Neural cell (in vitro differentiated cells): ENCODE results near the gene SLC25A21.

ENCODE experiments used
- MXI1 ChIP-seq: fragments of 450-650 bp; conservative IDR thresholded peaks from 2 replicates; pipeline ENCODE4 v1.6.1; 2014; ENCODE audit warnings: antibody characterized with exemption, mild to moderate bottlenecking; ENCODE audit not compliant: poor library complexity, severe bottlenecking
- POLR2AphosphoS5 ChIP-seq: IDR thresholded peaks from 2 replicates; pipeline ENCODE4 v1.6.1; 2012

DNA sequence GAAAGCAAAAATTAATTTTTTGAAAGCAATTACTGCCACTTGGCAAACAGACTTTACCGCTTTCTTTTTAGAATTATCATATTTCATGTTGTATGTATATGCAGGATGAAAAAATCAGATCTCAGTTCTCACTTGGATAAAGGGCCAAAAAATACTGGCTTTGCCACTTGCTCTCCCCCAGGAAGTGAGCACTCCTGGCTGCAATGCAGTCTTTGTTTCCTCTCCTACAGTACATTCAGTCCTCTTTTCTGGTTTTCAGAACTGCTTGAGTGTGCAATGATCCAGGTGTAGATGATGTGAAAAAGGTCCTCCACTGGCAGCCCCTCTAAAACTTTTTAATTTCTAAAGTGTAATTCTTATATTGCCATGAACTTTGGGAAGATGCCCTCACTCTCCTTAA lies 183.4 kb downstream of the SLC25A21 start:
- TF ChIP-seq POLR2AphosphoS5: no peak
- no peak for TF ChIP-seq MXI1
